Heart left ventricle (tissue), 13 donors: ENCODE measurements around the gene PLCL1.

Source experiments
- CTCF ChIP-seq, 12 donors: fragments of 200-600 bp; sonication (generic) in 4 of 12; IDR thresholded peaks; one replicate each; pipeline versions ENCODE4 v1.5.0 to v1.8.0; 2018 to 2022; ENCODE audit warnings: antibody characterized with exemption in 12 of 12, mild to moderate bottlenecking in 5 of 12
- POLR2A ChIP-seq, 2 donors: fragments of 450-650 bp; IDR thresholded peaks; one replicate each; pipeline ENCODE4 v1.6.1; 2017; ENCODE audit warnings: antibody characterized with exemption in 2 of 2, mild to moderate bottlenecking in 2 of 2, moderate library complexity in 2 of 2
- donor health status: ischemic (EF 13 %, LVEDD 7.1; RV severe dilation, severe dysfunction).
- donor health status: DM: no; HTN: yes; CAD: no.
- donor health status: DM: no; HTN: no; CAD: no.
- donor health status: ischemic (EF 25% LVEDD 6.9; RV normal size, moderate dysfunction).
- donor health status: ischemic (EF 25% LVEDD 5.7; RV mildly dilated, moderate dysfunction).
- donor health status: ischemic (EF 35%, LVEDD 5.7; RV mildly dilated, moderate dysfunction).
- donor health status: nonischemic (EF 11% LVEDD 7.7; RV severe dilation, severe dysfunction).
- donor health status: DM: yes; HTN: yes; CAD: no.
- donor health status: PGD.
- donor health status: ischemic (EF 29% LVEDD 5.4; RV normal size, mild dysfunction).
- donor health status: nonischemic (EF 23%, LVEDD 6.1; RV moderate dilation, normal function).

- no peak for TF ChIP-seq CTCF (IDR thresholded peaks at IDR 0.05)
- no peak for TF ChIP-seq POLR2A (IDR thresholded peaks at IDR 0.05)
Observed at GRCh38 chr2:197993363-197993762, 189.0 kb downstream of the PLCL1 start.
